Testis (tissue), 2 donors: ENCODE measurements around the gene DSTN.

Experiments used
- CTCF ChIP-seq, 3 experiments: fragments of 450-650 bp in 2 of 3; fragments of 200-600 bp in 1 of 3; sonication (generic) in 1 of 3; IDR thresholded peaks; one replicate each; pipeline ENCODE4 v1.5.1; 2016 to 2019; ENCODE audit warnings: antibody characterized with exemption in 3 of 3, mild to moderate bottlenecking in 2 of 3, moderate library complexity in 1 of 3
- POLR2A ChIP-seq: fragments of 450-650 bp; IDR thresholded peaks from one replicate; pipeline ENCODE4 v1.6.1; 2017; ENCODE audit warnings: antibody characterized with exemption, mild to moderate bottlenecking, moderate library complexity

GRCh38 chr20:17523326-17523725 lies 46.5 kb upstream of the DSTN start:
- TF ChIP-seq POLR2A: no peak
- no peak for TF ChIP-seq CTCF (IDR thresholded peaks at IDR 0.05)
